GM12892 (cell line): Measurements from ENCODE around the gene ILK.

Source experiments
- DNase-seq: peaks from one replicate; pipeline ENCODE4 v3.0.0; 2011; ENCODE audit not compliant: insufficient read length
- FAIRE-seq: peaks from 2 replicates; lab custom pipeline; 2011; peaks lifted over from hg19 to GRCh38; lab: Jason Lieb, UNC
- POLR2A ChIP-seq: IDR thresholded peaks from 2 replicates; pipeline ENCODE4 v1.6.1; 2011; ENCODE audit warnings: low read depth, low read length, control low read depth
- POLR2AphosphoS5 ChIP-seq: IDR thresholded peaks from 2 replicates; pipeline ENCODE4 v1.6.1; 2011; ENCODE audit warnings: low read depth, low read length, control low read depth
- TAF1 ChIP-seq: IDR thresholded peaks from 2 replicates; pipeline ENCODE4 v1.6.1; 2011; ENCODE audit warnings: low read depth, mild to moderate bottlenecking, control low read depth, low read length, borderline replicate concordance

ILK gene

GRCh38 chr11:6618117-6619003 is 14.8 kb downstream of the ILK start:
- TF ChIP-seq POLR2A = no peak
- TF ChIP-seq POLR2AphosphoS5 = no peak
- no peak for TF ChIP-seq TAF1
- no peak for DNase-seq
- peak; percentile 74 for FAIRE-seq

GRCh38 chr11:6619004-6619745 is 15.6 kb downstream of the ILK start, which contains the start of gene TPP1:
Gene TPP1 (minus strand): TSS chr11:6619422. CDS start chr11:6619400, 22 bp downstream.
- DNase-seq (peak; percentile 94), FAIRE-seq (peak; percentile 100)
- TF ChIP-seq POLR2AphosphoS5 = no peak
- peak; percentile 63 for TF ChIP-seq POLR2A
- no peak; the same call in 1 of the 2 replicates for TF ChIP-seq TAF1

- FAIRE-seq = no peak
- DNase-seq = no peak
- TF ChIP-seq TAF1 = no peak
- TF ChIP-seq POLR2A = no peak
- TF ChIP-seq POLR2AphosphoS5 = no peak
Measured at GRCh38 chr11:6620636-6621035, 17.1 kb downstream of the ILK start.

GRCh38 chr11:6621711-6622211 is 18.2 kb downstream of the ILK start:
- FAIRE-seq = no peak
- DNase-seq = no peak
- no peak for TF ChIP-seq POLR2AphosphoS5
- no peak for TF ChIP-seq POLR2A
- no peak for TF ChIP-seq TAF1

- FAIRE-seq = no peak
- TF ChIP-seq POLR2AphosphoS5 = no peak
- no peak for TF ChIP-seq TAF1
- no peak for TF ChIP-seq POLR2A
- DNase-seq = no peak
Measured at GRCh38 chr11:6622261-6623171, 18.9 kb downstream of the ILK start.

GRCh38 chr11:6623391-6624363 is 20.1 kb downstream of the ILK start:
- DNase-seq = no peak
- FAIRE-seq = no peak
- TF ChIP-seq POLR2AphosphoS5 (no peak), TAF1 (no peak), POLR2A (no peak)

- no peak for FAIRE-seq
- DNase-seq = no peak
- TF ChIP-seq POLR2A (no peak), POLR2AphosphoS5 (no peak), TAF1 (no peak)
Measured at GRCh38 chr11:6625156-6625831, 21.7 kb downstream of the ILK start.

- no peak for TF ChIP-seq POLR2A
- DNase-seq (no peak), FAIRE-seq (no peak)
Measured at GRCh38 chr11:6625832-6626420, 22.4 kb downstream of the ILK start.

GRCh38 chr11:6626971-6627761 is 23.6 kb downstream of the ILK start:
- FAIRE-seq (no peak), DNase-seq (no peak)
- TF ChIP-seq POLR2A = no peak
- no peak for TF ChIP-seq TAF1
- TF ChIP-seq POLR2AphosphoS5 = no peak
